GM21423 (cell line): ENCODE measurements around the gene RNASEH2B.

Experiments used
- ATAC-seq: cut with Tn5 transposase; IDR thresholded peaks from one replicate; pipeline ENCODE4 v1.9.1; 2021; ENCODE audit warnings: mild to moderate bottlenecking, moderate library complexity; ENCODE audit not compliant: unreplicated experiment

The RNASEH2B gene

GRCh38 chr13:50909605-50910484, at the start of gene RNASEH2B:
Gene RNASEH2B, plus strand, starts transcription at chr13:50909791. Its CDS starts 286 bp downstream, at chr13:50910077.
- peak; percentile 65 for ATAC-seq

- ATAC-seq = no peak
Observed at GRCh38 chr13:50864492-50864891, 45.1 kb upstream of the RNASEH2B start.

- no peak for ATAC-seq
Observed at GRCh38 chr13:50866817-50867636, 42.6 kb upstream of the RNASEH2B start.

- no peak for ATAC-seq
Observed at GRCh38 chr13:50867637-50867945, 42.0 kb upstream of the RNASEH2B start.

GRCh38 chr13:50871405-50871804, 38.2 kb upstream of the RNASEH2B start:
- no peak for ATAC-seq

- ATAC-seq = no peak
Observed at GRCh38 chr13:50873467-50873866, 36.1 kb upstream of the RNASEH2B start.

GRCh38 chr13:50873991-50874390, 35.6 kb upstream of the RNASEH2B start:
- no peak for ATAC-seq

- no peak for ATAC-seq
Observed at GRCh38 chr13:50882816-50883435, 26.7 kb upstream of the RNASEH2B start.

GRCh38 chr13:50883728-50884127, 25.9 kb upstream of the RNASEH2B start:
- ATAC-seq = no peak

- ATAC-seq = no peak
Observed at GRCh38 chr13:50884265-50884664, 25.3 kb upstream of the RNASEH2B start.

- no peak for ATAC-seq
Observed at GRCh38 chr13:50887151-50887550, 22.4 kb upstream of the RNASEH2B start.

- ATAC-seq = no peak
Observed at GRCh38 chr13:50888362-50888761, 21.2 kb upstream of the RNASEH2B start.

- peak; percentile 35 for ATAC-seq
Observed at GRCh38 chr13:50889317-50889716, 20.3 kb upstream of the RNASEH2B start.

- ATAC-seq = no peak
Observed at GRCh38 chr13:50891206-50891605, 18.4 kb upstream of the RNASEH2B start.

- ATAC-seq = no peak
Observed at GRCh38 chr13:50892210-50892944, 17.2 kb upstream of the RNASEH2B start.

- peak; percentile 83 for ATAC-seq
Observed at GRCh38 chr13:50893211-50893852, 16.3 kb upstream of the RNASEH2B start.

GRCh38 chr13:50894012-50894411, 15.6 kb upstream of the RNASEH2B start:
- ATAC-seq = no peak

GRCh38 chr13:50894504-50894903, 15.1 kb upstream of the RNASEH2B start:
- no peak for ATAC-seq

GRCh38 chr13:50898338-50898737, 11.3 kb upstream of the RNASEH2B start:
- no peak for ATAC-seq

GRCh38 chr13:50901701-50902100, 7.9 kb upstream of the RNASEH2B start:
- ATAC-seq = no peak
